CD4-positive, alpha-beta T cell (primary cell): ENCODE results near the gene PI4KA. TPM values are rescaled to one million over a fixed set of nuclear protein-coding genes. Genes with fewer than 3 reads are reported as not detected.

ENCODE experiments used
- ATAC-seq: fragments of 200-7000 bp; cut with Tn5 transposase; one replicate; pipeline ENCODE4 v1.10.0; 2022; ENCODE audit warnings: mild to moderate bottlenecking; ENCODE audit not compliant: poor library complexity
- CTCF ChIA-PET: fragments of 350-600 bp; sonication (Branson Sonifier 250); formaldehyde crosslinking; loops from one replicate; lab custom pipeline; 2021; ENCODE audit warnings: antibody characterized with exemption, inconsistent platforms; lab: Charles Lee
- POLR2A ChIA-PET: fragments of 350-600 bp; sonication (Branson Sonifier 250); formaldehyde crosslinking; loops from one replicate; lab custom pipeline; 2021; ENCODE audit warnings: antibody characterized with exemption, inconsistent platforms; lab: Charles Lee
- DNase-seq, 14 experiments: peaks; one replicate each; pipeline ENCODE4 v3.0.0-alpha.2; 2013 to 2020; ENCODE audit warnings: mixed read lengths in 2 of 14
- H3K27ac ChIP-seq, 2 donors: one replicate each; pipeline versions ENCODE4 v1.5.1 to v1.7.0; 2013; ENCODE audit warnings: low read length in 2 of 2, low read depth in 1 of 2, mild to moderate bottlenecking in 1 of 2
- H3K27me3 ChIP-seq, 2 experiments: 1 replicate in 1 of 2; 2 replicates in 1 of 2; pipeline versions ENCODE4 v1.6.1 to v1.7.0; 2013; ENCODE audit warnings: low read length in 2 of 2, control low read depth in 1 of 2, mild to moderate bottlenecking in 1 of 2, moderate library complexity in 1 of 2; ENCODE audit not compliant: insufficient read depth in 2 of 2, control insufficient read depth in 1 of 2
- H3K36me3 ChIP-seq: one replicate; pipeline ENCODE4 v1.6.1; 2013; ENCODE audit warnings: low read length, control low read depth; ENCODE audit not compliant: insufficient read depth
- H3K4me1 ChIP-seq: one replicate; pipeline ENCODE4 v1.6.1; 2013; ENCODE audit warnings: low read length, control low read depth; ENCODE audit not compliant: insufficient read depth
- H3K4me3 ChIP-seq: one replicate; pipeline ENCODE4 v1.5.1; 2013; ENCODE audit warnings: mild to moderate bottlenecking, low read length, moderate library complexity
- H3K9me3 ChIP-seq, 2 experiments: 1 replicate in 1 of 2; 2 replicates in 1 of 2; pipeline versions ENCODE4 v1.6.1 to v1.7.0; 2013; ENCODE audit warnings: low read length in 2 of 2, mild to moderate bottlenecking in 2 of 2, control low read depth in 1 of 2, moderate library complexity in 1 of 2; ENCODE audit not compliant: control insufficient read depth in 1 of 2, insufficient read depth in 1 of 2
- H3K27ac Mint-ChIP-seq: one replicate; pipeline ENCODE4 v1.8.0; 2020; ENCODE audit warnings: mixed read lengths
- H3K27me3 Mint-ChIP-seq: one replicate; pipeline ENCODE4 v1.8.0; 2021; ENCODE audit warnings: mixed read lengths
- H3K36me3 Mint-ChIP-seq: one replicate; pipeline ENCODE4 v1.8.0; 2021; ENCODE audit warnings: low read depth, mixed read lengths
- H3K4me1 Mint-ChIP-seq: one replicate; pipeline ENCODE4 v1.8.0; 2021; ENCODE audit warnings: low read depth, mixed read lengths
- H3K4me3 Mint-ChIP-seq: one replicate; pipeline ENCODE4 v1.8.0; 2020; ENCODE audit warnings: mild to moderate bottlenecking, mixed read lengths
- H3K9me3 Mint-ChIP-seq: one replicate; pipeline ENCODE4 v1.8.0; 2020; ENCODE audit warnings: mixed read lengths
- intact Hi-C, 2 experiments: fragments of 100-400 bp; cut with DNase I in 1 of 2; cut with micrococcal nuclease in 1 of 2; formaldehyde crosslinking; loops; one replicate each; pipeline versions ENCODE4 v1.15.1 to v1.9.0; 2023 to 2025; cut with DNase I, micrococcal nuclease
- total RNA-seq, 174 experiments: library from RNA in 2 of 174; stranded (reverse) in 2 of 174; gene quantifications; one replicate each; pipeline ENCODE4 v1.2.3 and lab custom pipeline; 2021 to 2026
- TF ChIP-seq, protein P1 (sequence below): fragments of 200-600 bp; IDR thresholded peaks from one replicate; pipeline ENCODE4 v1.8.0; 2022; ENCODE audit warnings: antibody characterized with exemption, mild to moderate bottlenecking

The PI4KA gene
- total RNA-seq, 2 experiments from 2014 or later = 137 to 146 TPM

DNA sequence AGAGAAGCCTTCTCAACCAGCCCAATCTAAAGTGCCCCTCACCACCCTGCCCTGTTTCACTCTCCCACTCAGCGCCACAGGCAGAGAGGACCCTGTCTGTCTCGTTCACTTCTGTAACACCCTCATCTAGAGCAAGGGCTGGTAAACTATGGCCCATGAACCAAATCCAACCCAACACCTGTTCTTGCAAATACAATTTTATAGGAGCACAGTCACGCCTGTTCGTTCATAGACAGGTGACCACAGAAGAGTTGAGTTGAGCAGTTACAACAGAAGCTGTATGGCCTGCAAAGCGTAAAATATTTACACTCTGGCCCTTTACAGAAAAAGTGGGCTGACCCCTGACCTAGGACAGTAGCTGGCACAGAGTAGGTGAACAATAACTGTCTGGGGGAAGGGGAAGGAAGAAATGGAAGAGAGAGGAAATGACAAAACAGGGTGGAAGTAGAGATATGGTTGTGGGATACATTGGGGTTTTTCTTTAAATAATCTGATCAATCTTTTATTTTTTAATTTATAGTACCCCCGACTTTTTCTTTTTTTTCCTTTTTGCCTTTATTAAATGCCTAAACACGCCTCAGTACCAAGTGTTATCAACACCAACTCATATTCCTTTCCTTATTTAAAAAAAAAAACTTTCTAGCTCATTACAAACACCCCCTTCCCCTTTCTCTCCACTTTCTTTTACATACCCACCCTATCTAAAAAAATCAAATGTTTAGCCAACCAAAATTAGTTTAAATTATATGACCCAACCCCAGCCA is 63.8 kb downstream of the PI4KA start:
- H3K4me1 Mint-ChIP-seq = no peaks in the 10 kb centered on the region
- Histone ChIP-seq H3K36me3 (peaks cover 85% of the 10 kb centered on the region), H3K27ac (no peak overlapping the region), H3K4me1 (no peaks in the 10 kb centered on the region), H3K9me3 (no peaks in the 10 kb centered on the region), H3K4me3 (no peak overlapping the region), H3K27me3 (no peaks in the 10 kb centered on the region)
- peaks cover 95% of the 10 kb centered on the region for H3K36me3 Mint-ChIP-seq
- TF ChIP-seq, protein P1, sequence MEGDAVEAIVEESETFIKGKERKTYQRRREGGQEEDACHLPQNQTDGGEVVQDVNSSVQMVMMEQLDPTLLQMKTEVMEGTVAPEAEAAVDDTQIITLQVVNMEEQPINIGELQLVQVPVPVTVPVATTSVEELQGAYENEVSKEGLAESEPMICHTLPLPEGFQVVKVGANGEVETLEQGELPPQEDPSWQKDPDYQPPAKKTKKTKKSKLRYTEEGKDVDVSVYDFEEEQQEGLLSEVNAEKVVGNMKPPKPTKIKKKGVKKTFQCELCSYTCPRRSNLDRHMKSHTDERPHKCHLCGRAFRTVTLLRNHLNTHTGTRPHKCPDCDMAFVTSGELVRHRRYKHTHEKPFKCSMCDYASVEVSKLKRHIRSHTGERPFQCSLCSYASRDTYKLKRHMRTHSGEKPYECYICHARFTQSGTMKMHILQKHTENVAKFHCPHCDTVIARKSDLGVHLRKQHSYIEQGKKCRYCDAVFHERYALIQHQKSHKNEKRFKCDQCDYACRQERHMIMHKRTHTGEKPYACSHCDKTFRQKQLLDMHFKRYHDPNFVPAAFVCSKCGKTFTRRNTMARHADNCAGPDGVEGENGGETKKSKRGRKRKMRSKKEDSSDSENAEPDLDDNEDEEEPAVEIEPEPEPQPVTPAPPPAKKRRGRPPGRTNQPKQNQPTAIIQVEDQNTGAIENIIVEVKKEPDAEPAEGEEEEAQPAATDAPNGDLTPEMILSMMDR = no peak
- no peak overlapping the region for H3K27ac Mint-ChIP-seq
- H3K9me3 Mint-ChIP-seq = no peaks in the 10 kb centered on the region
- POLR2A ChIA-PET = no interaction called here
- no peak for DNase-seq
- intact Hi-C loops = no loop called here
- ATAC-seq = no peak
- H3K4me3 Mint-ChIP-seq = no peak overlapping the region
- CTCF ChIA-PET = interaction anchor here (1.5 kb wide), 1 partner anchor 11 kb away, joined by 4 read pairs; no protein-coding TSS in a partner anchor
- no peaks in the 10 kb centered on the region for H3K27me3 Mint-ChIP-seq

DNA sequence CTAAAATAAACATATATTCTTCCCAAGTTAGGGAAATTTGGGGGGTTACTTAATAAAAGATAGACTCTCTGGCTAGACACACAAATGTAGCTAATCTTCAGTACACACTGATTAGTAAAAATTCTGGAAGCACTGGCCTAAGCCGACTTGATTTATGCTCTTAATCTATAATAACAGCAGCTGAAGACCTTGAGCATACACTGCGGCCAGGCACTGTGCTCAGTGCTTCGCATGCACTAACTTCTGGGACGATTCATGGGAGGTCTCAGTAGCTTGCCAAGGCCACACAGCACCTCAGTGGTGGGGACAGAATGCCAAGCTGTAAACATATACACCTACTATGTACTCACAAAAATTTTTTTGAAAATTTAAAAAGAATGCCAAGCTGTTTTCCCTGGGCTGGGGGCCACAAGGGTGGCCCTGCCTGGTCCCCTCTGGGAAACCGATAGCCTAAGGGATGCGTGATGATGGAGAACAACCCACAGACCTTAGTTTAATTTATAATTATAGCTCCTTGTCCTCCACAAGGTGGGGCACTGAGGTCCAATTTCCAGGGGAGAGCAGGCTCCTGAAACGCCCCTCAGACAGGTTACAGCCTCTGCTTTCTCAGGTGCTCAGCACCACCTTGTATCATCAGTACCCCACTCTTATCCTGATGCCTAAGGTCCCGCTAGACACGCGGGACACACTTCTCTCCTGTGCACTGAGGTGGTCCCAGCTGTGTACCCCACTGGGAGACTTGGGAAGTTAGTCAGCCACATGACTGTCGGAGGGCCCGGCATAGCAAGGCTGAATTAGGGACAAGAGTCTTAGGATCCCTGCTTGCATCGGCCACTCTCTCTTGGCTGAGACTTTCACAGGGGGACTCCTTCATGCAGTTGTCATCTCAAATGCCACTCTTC is 64.6 kb downstream of the PI4KA start:
- H3K27me3 ChIP-seq = no peaks in the 10 kb centered on the region
- DNase-seq (no peak), ATAC-seq (no peak)
- Mint-ChIP-seq H3K27me3 (no peaks in the 10 kb centered on the region), H3K27ac (no peak overlapping the region), H3K36me3 (peaks cover 93% of the 10 kb centered on the region), H3K4me3 (no peak overlapping the region), H3K4me1 (no peaks in the 10 kb centered on the region), H3K9me3 (no peaks in the 10 kb centered on the region)
- CTCF ChIA-PET = interaction anchor here (1.5 kb wide), 1 partner anchor 10 kb away, joined by 4 read pairs; no protein-coding TSS in a partner anchor
- H3K9me3 ChIP-seq = no peaks in the 10 kb centered on the region
- intact Hi-C loops = no loop called here
- POLR2A ChIA-PET = no interaction called here
- no peak overlapping the region for H3K27ac ChIP-seq
- H3K36me3 ChIP-seq = peaks cover 82% of the 10 kb centered on the region
- no peak overlapping the region for H3K4me3 ChIP-seq
- TF ChIP-seq, protein P1 = no peak
- H3K4me1 ChIP-seq = no peaks in the 10 kb centered on the region

DNA sequence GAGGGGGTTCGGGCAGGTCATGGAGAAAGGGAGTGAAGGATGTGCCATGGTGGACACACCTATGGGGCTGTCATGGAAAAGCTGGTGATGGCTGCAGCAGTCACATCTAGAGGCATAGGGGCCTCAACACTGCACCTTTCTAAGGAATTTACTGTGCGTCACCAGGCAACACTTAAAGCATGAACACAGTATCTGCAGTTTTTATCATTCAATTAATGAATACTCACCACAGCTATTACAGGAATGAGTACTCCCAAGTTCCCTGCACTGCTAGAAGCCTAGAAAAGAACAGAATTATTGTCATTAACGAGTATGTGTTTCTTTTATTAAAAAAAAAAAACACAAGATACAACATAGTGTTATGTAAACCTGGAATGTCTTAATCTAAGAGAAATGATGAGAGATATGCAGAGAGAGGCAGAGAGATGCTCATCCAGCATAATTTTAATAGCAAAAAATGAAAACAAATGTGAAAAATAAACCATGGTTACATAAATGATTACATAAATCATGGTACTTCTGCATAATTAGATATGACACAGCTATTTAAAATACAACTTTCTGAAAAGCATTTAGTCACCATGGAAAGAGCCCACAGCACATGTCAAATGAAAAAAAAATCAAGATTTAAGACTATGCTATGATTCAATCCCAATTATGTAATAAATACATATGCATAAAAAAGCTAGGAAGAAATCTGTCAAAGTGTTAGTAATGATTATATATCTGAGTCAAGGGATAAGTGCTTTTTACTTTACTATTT is 65.5 kb downstream of the PI4KA start:
- Histone ChIP-seq H3K9me3 (no peaks in the 10 kb centered on the region), H3K27me3 (no peaks in the 10 kb centered on the region), H3K4me3 (no peak overlapping the region), H3K4me1 (no peaks in the 10 kb centered on the region), H3K27ac (no peak overlapping the region), H3K36me3 (peaks cover 82% of the 10 kb centered on the region)
- ChIA-PET POLR2A (no interaction called here), CTCF (interaction anchor here (1.5 kb wide), 1 partner anchor 9 kb away, joined by 4 read pairs; no protein-coding TSS in a partner anchor)
- DNase-seq = no peak
- no peak overlapping the region for H3K27ac Mint-ChIP-seq
- H3K36me3 Mint-ChIP-seq = peaks cover 93% of the 10 kb centered on the region
- intact Hi-C loops = no loop called here
- no peaks in the 10 kb centered on the region for H3K9me3 Mint-ChIP-seq
- H3K4me1 Mint-ChIP-seq = no peaks in the 10 kb centered on the region
- no peak overlapping the region for H3K4me3 Mint-ChIP-seq
- ATAC-seq = no peak
- TF ChIP-seq, protein P1 = no peak
- H3K27me3 Mint-ChIP-seq = no peaks in the 10 kb centered on the region
